ACC112 (cell line): Measurements from ENCODE around the gene SLC35A4.

Experiments
- H2AFZ ChIP-seq: fragments of 200-600 bp; sonication (generic); one replicate; pipeline ENCODE4 v1.6.0; 2017; ENCODE audit warnings: antibody characterized with exemption, low read length; ENCODE audit not compliant: unreplicated experiment
- H3K27ac ChIP-seq: fragments of 200-600 bp; sonication (generic); 2 replicates; pipeline ENCODE4 v1.5.1; 2014; ENCODE audit warnings: low read depth, mild to moderate bottlenecking, antibody characterized with exemption, low read length, moderate library complexity
- H3K27me3 ChIP-seq: fragments of 200-600 bp; sonication (generic); 2 replicates; pipeline ENCODE4 v1.6.1; 2014; ENCODE audit warnings: mild to moderate bottlenecking, antibody characterized with exemption, low read length, moderate library complexity, mixed read lengths; ENCODE audit not compliant: insufficient read depth
- H3K36me3 ChIP-seq: fragments of 200-600 bp; sonication (generic); 2 replicates; pipeline ENCODE4 v1.6.1; 2016; ENCODE audit warnings: mild to moderate bottlenecking, antibody characterized with exemption, low read length, moderate library complexity, mixed read lengths; ENCODE audit not compliant: insufficient read depth
- H3K4me1 ChIP-seq: fragments of 200-600 bp; sonication (generic); one replicate; pipeline ENCODE4 v1.6.1; 2016; ENCODE audit warnings: low read length, mixed read lengths; ENCODE audit not compliant: insufficient read depth, unreplicated experiment, control insufficient read depth
- H3K4me3 ChIP-seq: fragments of 200-600 bp; sonication (generic); 2 replicates; pipeline ENCODE4 v1.5.1; 2014; ENCODE audit warnings: mild to moderate bottlenecking, low read depth, low read length
- H3K79me2 ChIP-seq: fragments of 200-600 bp; sonication (generic); one replicate; pipeline ENCODE4 v1.6.0; 2016; ENCODE audit warnings: low read length; ENCODE audit not compliant: control insufficient read depth, unreplicated experiment, insufficient read depth

Gene SLC35A4

DNA sequence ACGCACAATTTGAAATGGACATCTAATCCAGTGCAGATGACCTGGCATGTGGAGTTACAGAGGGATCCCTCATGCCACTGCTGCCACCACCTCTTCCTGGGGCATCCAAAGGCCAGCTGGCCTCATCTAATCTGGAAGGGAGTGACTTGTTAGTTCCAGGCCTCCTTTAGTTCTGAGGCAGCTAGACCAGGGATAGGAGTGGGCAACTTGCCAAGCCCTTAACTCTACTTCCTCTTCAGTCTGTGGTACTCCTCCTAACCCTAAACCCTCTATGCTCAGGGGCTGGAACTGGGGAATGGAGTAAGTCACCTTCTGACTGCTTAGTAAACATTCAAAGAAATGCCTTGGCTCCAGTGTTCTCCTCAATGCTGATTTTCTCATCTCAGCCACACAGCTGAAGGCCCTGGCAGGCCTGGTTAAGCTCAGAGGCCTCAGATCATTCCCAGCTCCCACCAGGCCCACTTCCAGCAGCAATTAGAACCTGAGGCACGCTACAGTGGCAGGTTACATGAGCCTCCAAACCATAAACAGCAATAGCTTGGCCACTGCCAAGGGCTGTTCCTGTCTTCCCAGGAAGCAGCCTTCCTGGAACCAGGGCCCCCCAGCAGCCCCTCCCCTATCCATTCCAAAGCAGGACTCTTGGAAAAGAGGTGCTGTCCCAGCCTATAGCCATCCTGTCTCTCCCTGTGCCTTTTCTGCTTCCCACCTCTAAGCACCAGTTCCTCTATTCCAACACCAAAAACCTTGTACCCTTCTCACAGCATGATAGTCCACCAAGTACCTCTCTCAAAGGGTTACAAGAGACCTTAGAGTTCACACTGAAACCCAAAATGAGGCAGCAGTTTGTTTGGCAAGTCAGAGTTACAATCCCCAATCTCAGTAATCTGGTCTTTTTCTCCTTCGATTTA lies 15.1 kb upstream of the SLC35A4 start:
- H3K27ac ChIP-seq = peak overlapping the region; percentile 82; the same call in 1 of the 2 replicates
- peaks cover 23% of the 10 kb centered on the region for H3K79me2 ChIP-seq
- H3K36me3 ChIP-seq = peaks cover 4% of the 10 kb centered on the region; the same call in 1 of the 2 replicates
- no peaks in the 10 kb centered on the region for H3K27me3 ChIP-seq
- peaks cover 44% of the 10 kb centered on the region for H3K4me1 ChIP-seq
- no peak overlapping the region for H2AFZ ChIP-seq
- H3K4me3 ChIP-seq = no peak overlapping the region

- H3K79me2 ChIP-seq = peaks cover 29% of the 10 kb centered on the region
- H3K4me3 ChIP-seq = no peak overlapping the region
- no peaks in the 10 kb centered on the region for H3K27me3 ChIP-seq
- no peak overlapping the region for H2AFZ ChIP-seq
- H3K4me1 ChIP-seq = peaks cover 53% of the 10 kb centered on the region
- no peaks in the 10 kb centered on the region; the same call in 1 of the 2 replicates for H3K36me3 ChIP-seq
- H3K27ac ChIP-seq = 0 out of 2 replicates have a peak overlapping the region, but pooled peaks have one; percentile 1
These were observed 14.2 kb upstream of the SLC35A4 start for GRCh38 chr5:140550147-140551079.

GRCh38 chr5:140551872-140552271 lies 12.8 kb upstream of the SLC35A4 start:
- Histone ChIP-seq H3K79me2 (peaks cover 44% of the 10 kb centered on the region), H3K4me3 (no peak overlapping the region), H3K4me1 (peaks cover 57% of the 10 kb centered on the region), H3K36me3 (no peaks in the 10 kb centered on the region; the same call in 1 of the 2 replicates), H2AFZ (no peak overlapping the region), H3K27ac (no peak overlapping the region), H3K27me3 (no peaks in the 10 kb centered on the region)

- Histone ChIP-seq H2AFZ (no peak overlapping the region), H3K4me1 (peaks cover 47% of the 10 kb centered on the region), H3K79me2 (peaks cover 46% of the 10 kb centered on the region), H3K27ac (peak overlapping the region; percentile 29; the same call in 1 of the 2 replicates), H3K4me3 (no peak overlapping the region), H3K27me3 (no peaks in the 10 kb centered on the region), H3K36me3 (no peaks in the 10 kb centered on the region; the same call in 1 of the 2 replicates)
These were observed 11.0 kb upstream of the SLC35A4 start for GRCh38 chr5:140553657-140554056.

GRCh38 chr5:140554454-140554853 lies 10.2 kb upstream of the SLC35A4 start:
- Histone ChIP-seq H3K36me3 (no peaks in the 10 kb centered on the region), H3K4me3 (0 out of 2 replicates have a peak overlapping the region, but pooled peaks have one; percentile 9), H3K4me1 (peaks cover 39% of the 10 kb centered on the region), H3K27ac (peak overlapping the region; percentile 29; the same call in 1 of the 2 replicates), H2AFZ (no peak overlapping the region), H3K27me3 (no peaks in the 10 kb centered on the region), H3K79me2 (peaks cover 46% of the 10 kb centered on the region)

GRCh38 chr5:140555747-140556312 lies 8.8 kb upstream of the SLC35A4 start:
- H3K4me1 ChIP-seq = peaks cover 34% of the 10 kb centered on the region
- H3K4me3 ChIP-seq = peak overlapping the region; percentile 86
- H3K27ac ChIP-seq = no peak overlapping the region
- H2AFZ ChIP-seq = no peak overlapping the region
- no peaks in the 10 kb centered on the region for H3K36me3 ChIP-seq
- no peaks in the 10 kb centered on the region for H3K27me3 ChIP-seq
- peaks cover 46% of the 10 kb centered on the region for H3K79me2 ChIP-seq

DNA sequence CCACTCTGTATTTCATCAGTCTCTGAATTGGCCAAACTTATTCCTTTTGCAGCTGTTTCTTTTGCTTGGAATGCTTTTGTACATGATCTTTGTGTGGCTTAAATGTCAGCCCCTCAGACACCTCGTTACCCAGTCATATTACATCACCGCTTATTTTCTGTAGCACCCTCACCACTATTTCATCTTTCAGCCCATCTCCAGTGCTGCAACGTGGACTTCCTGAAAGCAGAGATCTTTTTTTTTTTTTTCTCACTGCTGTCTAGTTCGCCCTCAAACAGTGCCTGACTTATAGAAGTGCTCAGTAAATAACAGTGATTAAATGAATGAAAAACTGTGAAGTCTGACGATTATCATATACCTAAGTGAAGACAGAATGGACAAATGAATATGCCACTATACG lies 8.2 kb upstream of the SLC35A4 start:
- no peak overlapping the region for H2AFZ ChIP-seq
- no peaks in the 10 kb centered on the region for H3K36me3 ChIP-seq
- peak overlapping the region; percentile 86 for H3K4me3 ChIP-seq

DNA sequence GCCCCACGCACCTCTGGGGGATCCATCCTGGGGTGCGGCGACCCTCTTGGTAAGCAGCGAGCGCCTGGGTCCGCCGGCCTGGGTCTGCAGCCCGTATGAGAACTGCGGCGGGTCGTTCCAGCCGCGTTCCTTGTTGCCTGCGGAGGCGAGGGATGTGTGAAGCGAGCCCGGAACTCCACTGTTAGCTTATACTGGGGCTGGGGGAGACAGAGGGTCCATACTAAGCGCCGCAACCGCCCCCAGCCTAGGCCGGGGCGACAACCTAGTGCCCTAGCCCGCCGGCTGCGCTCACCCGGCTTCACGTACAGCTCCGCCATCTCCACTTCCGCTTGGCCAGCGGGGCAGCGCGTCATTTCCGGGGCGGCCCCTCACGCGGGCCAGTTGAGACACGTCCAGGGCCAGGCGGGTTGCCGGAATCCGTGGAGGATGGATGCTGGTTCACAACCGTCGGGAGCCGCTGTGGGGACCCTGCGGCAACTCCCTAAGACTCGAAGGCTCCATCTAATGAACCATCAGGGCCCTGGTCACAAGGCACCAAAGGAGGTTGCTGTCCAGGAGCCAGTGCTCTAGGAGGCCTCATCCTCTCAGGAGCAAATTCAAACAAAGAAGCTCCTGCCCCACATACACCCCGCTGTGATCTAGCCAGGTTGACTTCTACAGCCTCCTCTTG lies 7.4 kb upstream of the SLC35A4 start, which contains the start of gene SRA1:
Gene SRA1, minus strand, starts transcription at position 338 of the 670 bp plus-strand sequence. Its CDS starts 21 bp downstream, at position 317.
- Histone ChIP-seq H3K27ac (peak within 1 kb of the TSS; percentile 67), H3K36me3 (no peaks in the 10 kb centered on the region), H3K4me1 (peaks cover 34% of the 10 kb centered on the region), H3K79me2 (peaks cover 43% of the 10 kb centered on the region), H2AFZ (peak within 1 kb of the TSS; percentile 9), H3K4me3 (peak within 1 kb of the TSS; percentile 86), H3K27me3 (no peaks in the 10 kb centered on the region)

More for the DNA sequence above, 8.2 kb upstream of the SLC35A4 start:
- peak overlapping the region; percentile 67 for H3K27ac ChIP-seq
- H3K79me2 ChIP-seq = peaks cover 46% of the 10 kb centered on the region
- no peaks in the 10 kb centered on the region for H3K27me3 ChIP-seq
- H3K4me1 ChIP-seq = peaks cover 34% of the 10 kb centered on the region

GRCh38 chr5:140557965-140558364 lies 6.7 kb upstream of the SLC35A4 start:
- Histone ChIP-seq H3K27ac (peak overlapping the region; percentile 67), H3K27me3 (no peaks in the 10 kb centered on the region), H2AFZ (peak overlapping the region; percentile 9), H3K4me3 (peak overlapping the region; percentile 86), H3K79me2 (peaks cover 38% of the 10 kb centered on the region), H3K4me1 (peaks cover 34% of the 10 kb centered on the region), H3K36me3 (no peaks in the 10 kb centered on the region)
